GM12878 (cell line): ENCODE measurements around the gene DCTN4. TPM values are rescaled to one million over a fixed set of nuclear protein-coding genes. Genes with fewer than 3 reads are reported as not detected.

Source experiments
- ATF2 ChIP-seq: IDR thresholded peaks from 2 replicates; pipeline ENCODE4 v1.6.1; 2012; ENCODE audit warnings: low read length, inconsistent platforms
- ATF7 ChIP-seq: fragments of 450-650 bp; IDR thresholded peaks from 2 replicates; pipeline ENCODE4 v1.6.1; 2016; ENCODE audit warnings: low read depth, mild to moderate bottlenecking
- CHD4 ChIP-seq: fragments of 200-600 bp; sonication (generic); IDR thresholded peaks from 2 replicates; pipeline ENCODE4 v1.6.1; 2016; ENCODE audit warnings: mild to moderate bottlenecking
- CREB1 ChIP-seq: IDR thresholded peaks from 2 replicates; pipeline ENCODE4 v1.6.1; 2012; ENCODE audit warnings: low read depth, mild to moderate bottlenecking, inconsistent platforms
- EGR1 ChIP-seq, 2 experiments: IDR thresholded peaks; 1 replicate in 1 of 2; 2 replicates in 1 of 2; pipeline ENCODE4 v1.6.1; 2011 to 2012; ENCODE audit warnings: low read depth in 2 of 2, low read length in 2 of 2, borderline replicate concordance in 1 of 2, mild to moderate bottlenecking in 1 of 2, moderate library complexity in 1 of 2
- ESRRA ChIP-seq: IDR thresholded peaks from 2 replicates; pipeline ENCODE4 v1.6.1; 2012; ENCODE audit warnings: mild to moderate bottlenecking, low read length, improper control_type of control experiment
- IKZF2 ChIP-seq, 2 experiments: fragments of 450-650 bp; IDR thresholded peaks; 2 replicates each; pipeline ENCODE4 v1.6.1; 2017; ENCODE audit warnings: mild to moderate bottlenecking in 2 of 2, moderate library complexity in 2 of 2
- IRF3 ChIP-seq: fragments of 450-650 bp; IDR thresholded peaks from 2 replicates; pipeline ENCODE4 v1.6.1; 2014; ENCODE audit warnings: mild to moderate bottlenecking
- KDM1A ChIP-seq: fragments of 200-600 bp; sonication (generic); IDR thresholded peaks from 2 replicates; pipeline ENCODE4 v1.6.1; 2016; ENCODE audit warnings: borderline replicate concordance
- NKRF ChIP-seq: fragments of 450-650 bp; conservative IDR thresholded peaks from 2 replicates; pipeline ENCODE4 v1.6.1; 2017; ENCODE audit warnings: mild to moderate bottlenecking, moderate library complexity
- NR2C1 ChIP-seq: fragments of 450-650 bp; IDR thresholded peaks from 2 replicates; pipeline ENCODE4 v1.6.1; 2017; ENCODE audit warnings: antibody characterized with exemption, mild to moderate bottlenecking, moderate library complexity
- NRF1 ChIP-seq: conservative IDR thresholded peaks from 2 replicates; pipeline ENCODE4 v1.6.1; 2011; ENCODE audit warnings: mild to moderate bottlenecking, low read depth, low read length, improper control_type of control experiment
- POLR2AphosphoS2 ChIP-seq: IDR thresholded peaks from 2 replicates; pipeline ENCODE4 v1.6.1; 2011; ENCODE audit warnings: low read depth, mild to moderate bottlenecking, low read length, improper control_type of control experiment, moderate library complexity
- RCOR1 ChIP-seq: conservative IDR thresholded peaks from 2 replicates; pipeline ENCODE4 v1.6.1; 2012; ENCODE audit warnings: low read depth, low read length, improper control_type of control experiment
- REST ChIP-seq: IDR thresholded peaks from 2 replicates; pipeline ENCODE4 v1.6.1; 2012; ENCODE audit warnings: mild to moderate bottlenecking, low read depth, low read length
- SRF ChIP-seq, 2 experiments: IDR thresholded peaks; 2 replicates each; pipeline ENCODE4 v1.6.1; 2011; ENCODE audit warnings: low read depth in 2 of 2, low read length in 2 of 2, mild to moderate bottlenecking in 1 of 2, moderate library complexity in 1 of 2
- STAT1 ChIP-seq: fragments of 450-650 bp; conservative IDR thresholded peaks from 2 replicates; pipeline ENCODE4 v1.6.1; 2014; ENCODE audit warnings: antibody characterized with exemption, mild to moderate bottlenecking
- TBL1XR1 ChIP-seq: IDR thresholded peaks from 2 replicates; pipeline ENCODE4 v1.6.1; 2012; ENCODE audit warnings: low read depth, low read length, improper control_type of control experiment
- TCF7 ChIP-seq: IDR thresholded peaks from 2 replicates; pipeline ENCODE4 v1.6.1; 2014; ENCODE audit warnings: antibody characterized with exemption, borderline replicate concordance
- ZNF274 ChIP-seq: IDR thresholded peaks from one replicate; pipeline ENCODE4 v1.8.0; 2011; ENCODE audit not compliant: insufficient read length, insufficient read depth
- ZNF384 ChIP-seq: IDR thresholded peaks from 2 replicates; pipeline ENCODE4 v1.6.1; 2012; ENCODE audit warnings: low read depth, mild to moderate bottlenecking, low read length, improper control_type of control experiment, borderline replicate concordance
- polyA plus RNA-seq, 11 experiments: library from polyadenylated mRNA; depleted of rRNA in 4 of 11; unstranded in 6 of 11; stranded (reverse) in 5 of 11; fragments of >200 nt; fragmentation: Nextera tagmentation in 4 of 11; fragmentation: Illumina TruSeq in 1 of 11; extraction: Ambion mirVana in 4 of 11; extraction: Trizol in 1 of 11; gene quantifications; 1 replicate in 1 of 11; 2 replicates in 10 of 11; pipeline versions ENCODE4 v1.2.1 to v1.2.3, GENCODE V29; 2011 to 2016; ENCODE audit warnings: inconsistent platforms in 2 of 11, missing spikeins in 2 of 11, low read depth in 1 of 11
- total RNA-seq, 4 experiments: library from RNA; depleted of rRNA in 3 of 4; stranded (reverse); fragments of >200 nt in 3 of 4; fragmentation: Illumina TruSeq in 1 of 4; extraction: Trizol in 1 of 4; gene quantifications; 2 replicates each; pipeline versions ENCODE4 v1.2.1 to v1.2.3, GENCODE V29; 2013 to 2021
- TF ChIP-seq, protein P1 (sequence below): IDR thresholded peaks from 2 replicates; pipeline ENCODE4 v1.6.1; 2012; ENCODE audit warnings: low read depth, low read length, improper control_type of control experiment

Gene DCTN4
- total and polyA plus RNA-seq, 10 of the 15 experiments (the other 5 are each of a cell fraction or from before 2014, with no cell fraction given) = 7.6 to 27.8 (median 18.0) TPM

DNA sequence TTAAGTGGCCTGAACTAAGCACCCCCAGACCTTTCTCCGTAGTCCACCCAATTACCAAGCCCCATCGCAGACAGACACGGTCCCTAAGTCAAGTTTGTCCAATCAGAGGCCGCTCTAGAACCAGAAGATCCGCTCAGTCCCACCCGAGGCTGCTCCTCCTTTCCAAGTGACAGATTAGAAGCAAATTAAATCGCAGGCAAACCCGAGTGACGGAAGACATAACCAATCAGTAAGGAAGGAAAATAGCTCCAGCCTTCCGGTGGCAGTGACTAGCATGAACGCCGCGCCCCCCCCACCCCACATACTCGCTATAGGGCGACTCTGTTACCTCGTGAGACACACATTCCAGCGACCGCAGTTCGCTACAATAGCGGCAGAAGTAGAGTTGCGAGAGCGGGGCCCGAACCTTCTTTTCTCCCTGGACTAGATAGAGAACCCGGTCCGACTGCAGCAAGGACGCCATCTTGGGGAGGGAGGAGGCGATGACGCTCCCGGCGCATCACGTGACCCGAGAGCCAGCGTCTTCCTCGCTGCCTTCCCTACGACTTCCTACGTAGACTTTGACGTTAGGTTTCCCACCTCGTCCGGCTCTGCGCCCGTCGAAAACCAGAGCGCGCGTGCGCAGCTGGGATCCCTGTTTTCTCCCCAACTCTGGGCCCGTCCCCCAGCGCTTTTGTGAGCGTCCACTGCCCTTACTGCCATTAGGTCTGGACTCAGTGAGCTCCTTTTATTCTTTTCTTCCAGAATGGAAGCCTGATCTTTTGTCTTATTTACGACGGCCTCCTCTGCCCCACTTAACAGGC, at the start of gene DCTN4 (continued):
- TF ChIP-seq ZNF384 (no peak), IRF3 (peak; percentile 93), CREB1 (peak; percentile 96), ATF2 (no peak), IKZF2 (IDR thresholded peaks at IDR 0.05) (peak; percentile 41 to 56; a peak in 3 of 4 replicates), TBL1XR1 (0 out of 2 replicates have a peak, but pooled peaks have one; percentile 42), SRF (IDR thresholded peaks at IDR 0.05; ENCODE audit: low read depth in 2 of 2, low read length in 2 of 2) (no peak), ATF7 (peak; percentile 80), CHD4 (no peak), REST (no peak), ESRRA (no peak; the same call in 1 of the 2 replicates), NKRF (peak; percentile 20; the same call in 1 of the 2 replicates), STAT1 (peak; percentile 57; the same call in 1 of the 2 replicates), EGR1 (IDR thresholded peaks at IDR 0.05; ENCODE audit: borderline replicate concordance in 1 of 2, low read depth in 2 of 2, low read length in 2 of 2) (no peak), NRF1 (peak; percentile 66), POLR2AphosphoS2 (peak; percentile 65; the same call in 1 of the 2 replicates), ZNF274 (no peak), RCOR1 (no peak), KDM1A (no peak), NR2C1 (no peak), TCF7 (no peak)
- TF ChIP-seq, protein P1, sequence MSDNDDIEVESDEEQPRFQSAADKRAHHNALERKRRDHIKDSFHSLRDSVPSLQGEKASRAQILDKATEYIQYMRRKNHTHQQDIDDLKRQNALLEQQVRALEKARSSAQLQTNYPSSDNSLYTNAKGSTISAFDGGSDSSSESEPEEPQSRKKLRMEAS = peak; percentile 97
